ENCODE results near the gene CDH12.

- TF ChIP-seq CTCF (IDR thresholded peaks at IDR 0.05) = no peak
- TF ChIP-seq EP300 (IDR thresholded peaks at IDR 0.05) = no peak
Measured at GRCh38 chr5:21823588-21823987, 1029.6 kb downstream of the CDH12 start.
